Lower lobe of right lung (tissue), 2 donors: ENCODE data around the gene SIDT1. TPM values are rescaled to one million over a fixed set of nuclear protein-coding genes. Genes with fewer than 3 reads are reported as not detected.

Experiments
- ATAC-seq, 2 donors: fragments of 200-7000 bp; cut with Tn5 transposase; one replicate each; pipeline ENCODE4 v1.9.1; 2020 to 2022; ENCODE audit warnings: mild to moderate bottlenecking in 2 of 2, moderate library complexity in 2 of 2
- DNase-seq: peaks from one replicate; pipeline ENCODE4 v3.0.0-alpha.2; 2020
- H3K27ac ChIP-seq: fragments of 200-600 bp; one replicate; pipeline ENCODE4 v1.8.0; 2022
- H3K27me3 ChIP-seq: fragments of 200-600 bp; one replicate; pipeline ENCODE4 v1.8.0; 2022; ENCODE audit warnings: low read depth
- H3K36me3 ChIP-seq: fragments of 200-600 bp; one replicate; pipeline ENCODE4 v1.8.0; 2022; ENCODE audit warnings: mild to moderate bottlenecking
- H3K4me1 ChIP-seq: fragments of 200-600 bp; one replicate; pipeline ENCODE4 v1.8.0; 2022
- H3K4me3 ChIP-seq: fragments of 200-600 bp; one replicate; pipeline ENCODE4 v1.8.0; 2022; ENCODE audit warnings: mild to moderate bottlenecking
- H3K9me3 ChIP-seq: fragments of 200-600 bp; one replicate; pipeline ENCODE4 v1.8.0; 2022
- CTCF ChIP-seq: fragments of 200-600 bp; IDR thresholded peaks from one replicate; pipeline ENCODE4 v1.8.0; 2022; ENCODE audit warnings: antibody characterized with exemption, mild to moderate bottlenecking
- intact Hi-C: fragments of 100-400 bp; cut with DNase I; formaldehyde crosslinking; loops from one replicate; pipeline ENCODE4 v1.11.0; 2022
- total RNA-seq: library from RNA; stranded (reverse); fragmentation: NEBNext Ultra II Directional; extraction: Animal tissue kit (Norgen Biotek cat#: 25700); gene quantifications from one replicate; pipeline ENCODE4 v1.2.1, GENCODE V29; 2021
- donor health status: DM: no; HTN: yes; CAD: no; lungs with severe emphysema.

The SIDT1 gene
- total RNA-seq, 1 donor from 2014 or later = 5.3 TPM

- Histone ChIP-seq H3K9me3 (no peaks in the 10 kb centered on the region), H3K36me3 (no peaks in the 10 kb centered on the region), H3K27me3 (no peaks in the 10 kb centered on the region), H3K27ac (no peak overlapping the region), H3K4me1 (no peaks in the 10 kb centered on the region), H3K4me3 (no peak overlapping the region)
- DNase-seq (no peak), ATAC-seq (no peak)
- intact Hi-C loops = no loop called here
- TF ChIP-seq CTCF = no peak
These were observed 28.7 kb downstream of the SIDT1 start for GRCh38 chr3:113560831-113561623.

GRCh38 chr3:113565555-113565954 lies 33.2 kb downstream of the SIDT1 start:
- Histone ChIP-seq H3K4me1 (no peaks in the 10 kb centered on the region), H3K27ac (no peak overlapping the region), H3K27me3 (no peaks in the 10 kb centered on the region), H3K36me3 (no peaks in the 10 kb centered on the region), H3K9me3 (no peaks in the 10 kb centered on the region), H3K4me3 (no peak overlapping the region)
- DNase-seq (no peak), ATAC-seq (no peak)
- no peak for TF ChIP-seq CTCF
- intact Hi-C loops = no loop called here

- Histone ChIP-seq H3K4me1 (no peaks in the 10 kb centered on the region), H3K9me3 (no peaks in the 10 kb centered on the region), H3K27ac (no peak overlapping the region), H3K27me3 (no peaks in the 10 kb centered on the region), H3K36me3 (no peaks in the 10 kb centered on the region), H3K4me3 (no peak overlapping the region)
- intact Hi-C loops = no loop called here
- TF ChIP-seq CTCF = no peak
- no peak for ATAC-seq
- no peak for DNase-seq
These were observed 37.8 kb downstream of the SIDT1 start for GRCh38 chr3:113570158-113570557.

GRCh38 chr3:113571360-113571759 lies 39.0 kb downstream of the SIDT1 start:
- no peak for TF ChIP-seq CTCF
- no peak overlapping the region for H3K4me3 ChIP-seq
- intact Hi-C loops = no loop called here

GRCh38 chr3:113573728-113574127 lies 41.4 kb downstream of the SIDT1 start:
- Histone ChIP-seq H3K4me3 (no peak overlapping the region), H3K27ac (no peak overlapping the region), H3K27me3 (no peaks in the 10 kb centered on the region), H3K4me1 (no peaks in the 10 kb centered on the region), H3K9me3 (no peaks in the 10 kb centered on the region), H3K36me3 (no peaks in the 10 kb centered on the region)
- no peak for TF ChIP-seq CTCF
- intact Hi-C loops = no loop called here
- DNase-seq = no peak
- no peak for ATAC-seq

More at GRCh38 chr3:113571360-113571759, 39.0 kb downstream of the SIDT1 start:
- Histone ChIP-seq H3K36me3 (no peaks in the 10 kb centered on the region), H3K4me1 (no peaks in the 10 kb centered on the region), H3K27ac (no peak overlapping the region), H3K27me3 (no peaks in the 10 kb centered on the region), H3K9me3 (no peaks in the 10 kb centered on the region)
- ATAC-seq (no peak), DNase-seq (no peak)
